Measurements from ENCODE around the gene SPATA19.

- TF ChIP-seq, protein P1, sequence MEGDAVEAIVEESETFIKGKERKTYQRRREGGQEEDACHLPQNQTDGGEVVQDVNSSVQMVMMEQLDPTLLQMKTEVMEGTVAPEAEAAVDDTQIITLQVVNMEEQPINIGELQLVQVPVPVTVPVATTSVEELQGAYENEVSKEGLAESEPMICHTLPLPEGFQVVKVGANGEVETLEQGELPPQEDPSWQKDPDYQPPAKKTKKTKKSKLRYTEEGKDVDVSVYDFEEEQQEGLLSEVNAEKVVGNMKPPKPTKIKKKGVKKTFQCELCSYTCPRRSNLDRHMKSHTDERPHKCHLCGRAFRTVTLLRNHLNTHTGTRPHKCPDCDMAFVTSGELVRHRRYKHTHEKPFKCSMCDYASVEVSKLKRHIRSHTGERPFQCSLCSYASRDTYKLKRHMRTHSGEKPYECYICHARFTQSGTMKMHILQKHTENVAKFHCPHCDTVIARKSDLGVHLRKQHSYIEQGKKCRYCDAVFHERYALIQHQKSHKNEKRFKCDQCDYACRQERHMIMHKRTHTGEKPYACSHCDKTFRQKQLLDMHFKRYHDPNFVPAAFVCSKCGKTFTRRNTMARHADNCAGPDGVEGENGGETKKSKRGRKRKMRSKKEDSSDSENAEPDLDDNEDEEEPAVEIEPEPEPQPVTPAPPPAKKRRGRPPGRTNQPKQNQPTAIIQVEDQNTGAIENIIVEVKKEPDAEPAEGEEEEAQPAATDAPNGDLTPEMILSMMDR (IDR thresholded peaks at IDR 0.05) = no peak
- TF ChIP-seq POLR2AphosphoS5 (IDR thresholded peaks at IDR 0.05; ENCODE audit: low read depth, low read length) = no peak
These were observed 19.6 kb downstream of the SPATA19 start for GRCh38 chr11:133825666-133826065.
